ENCODE measurements around the gene DEPDC5. TPM values are rescaled to one million over a fixed set of nuclear protein-coding genes. Genes with fewer than 3 reads are reported as not detected.
"Not testable (repeated sequence)": the region's sequence is repeated elsewhere in the genome, so short reads cannot be mapped to it uniquely, and the experiment has no call there.

The DEPDC5 gene
- polyA plus RNA-seq, 1 donor, result 11.5 TPM

GRCh38 chr22:31815383-31815814 is 61.6 kb downstream of the DEPDC5 start:
- not testable (repeated sequence) for DNase-seq

- no peak for DNase-seq
Measured at GRCh38 chr22:31816750-31817149, 62.9 kb downstream of the DEPDC5 start.

GRCh38 chr22:31818481-31819392 is 64.9 kb downstream of the DEPDC5 start:
- peak; percentile 3 for DNase-seq

DNA sequence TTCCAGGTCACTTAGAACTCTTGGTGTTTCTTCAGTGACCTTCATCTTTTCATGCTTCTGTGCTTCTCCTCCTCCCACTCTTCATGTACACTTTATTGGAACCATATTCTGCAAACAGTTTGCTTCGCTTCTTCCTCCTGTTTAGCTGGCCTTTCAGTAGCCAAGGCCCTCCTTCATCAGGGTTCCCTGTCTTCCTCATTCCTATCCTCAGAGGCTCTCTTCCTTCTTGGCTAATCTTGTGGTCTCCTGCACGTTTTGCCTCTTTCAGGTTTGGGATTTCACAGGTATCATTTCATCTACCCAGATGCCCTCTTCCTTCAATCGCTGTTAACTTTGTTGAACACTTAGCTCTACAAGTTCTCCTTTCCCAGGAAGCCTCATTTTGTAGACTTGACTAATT is 66.8 kb downstream of the DEPDC5 start:
- no peak for DNase-seq

DNA sequence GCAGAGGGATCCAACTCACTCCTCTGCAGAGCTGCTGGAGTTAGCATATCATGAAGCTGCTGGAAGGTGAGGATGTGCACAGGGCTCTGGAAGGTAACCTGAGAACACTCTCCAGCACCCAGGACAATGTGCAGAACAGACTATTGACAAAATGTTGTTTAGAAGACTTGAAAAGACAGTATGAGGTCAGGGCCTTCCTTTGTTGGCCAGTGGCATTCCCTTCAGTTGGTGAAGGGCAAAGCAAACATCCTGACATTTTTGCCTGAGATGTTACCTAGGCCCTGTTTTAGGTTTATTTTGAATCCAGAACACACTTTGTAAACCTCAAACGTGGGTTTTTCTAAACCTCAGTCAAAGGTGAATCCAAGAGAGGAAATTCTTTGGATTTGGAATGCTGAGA is 67.8 kb downstream of the DEPDC5 start:
- DNase-seq, result no peak

DNA sequence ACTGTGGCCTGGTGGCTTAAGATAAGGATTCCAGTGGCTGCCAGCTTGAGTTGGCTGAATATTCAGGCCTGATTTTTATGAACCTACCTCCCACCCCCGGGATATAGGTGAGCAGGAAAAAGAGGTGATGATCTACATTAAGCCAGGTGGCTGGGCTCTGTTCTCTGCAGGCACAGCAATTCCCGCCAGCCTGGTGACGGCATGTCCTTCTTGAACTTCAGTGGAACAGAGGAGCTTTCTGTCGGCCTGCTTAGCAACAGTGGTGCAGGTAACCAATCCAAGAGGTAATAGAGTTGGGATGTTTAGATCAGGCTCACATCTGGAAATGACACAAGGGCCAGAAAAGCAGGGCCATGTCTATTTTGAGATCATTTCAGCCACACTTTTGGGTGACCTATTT is 68.7 kb downstream of the DEPDC5 start:
- no peak for DNase-seq

DNA sequence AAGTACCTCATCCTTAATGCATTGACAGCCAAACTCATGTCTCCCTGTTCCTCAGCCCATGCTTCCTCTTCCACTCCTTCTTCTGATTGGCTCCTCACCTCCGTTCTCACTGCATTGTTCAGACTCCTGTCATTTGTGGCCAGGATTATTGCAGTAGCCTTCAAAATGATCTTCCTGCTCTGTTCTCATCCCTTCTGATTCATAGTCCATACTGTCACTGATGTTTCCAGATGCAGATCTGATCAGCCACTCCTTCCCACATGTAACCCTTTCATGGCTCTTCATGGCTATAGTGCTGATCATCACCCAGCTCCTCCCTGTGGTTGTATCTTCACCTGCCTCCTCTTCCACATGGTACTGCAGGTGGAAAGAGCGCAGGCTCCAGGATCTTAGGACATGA is 71.7 kb downstream of the DEPDC5 start:
- DNase-seq, result no peak

DNA sequence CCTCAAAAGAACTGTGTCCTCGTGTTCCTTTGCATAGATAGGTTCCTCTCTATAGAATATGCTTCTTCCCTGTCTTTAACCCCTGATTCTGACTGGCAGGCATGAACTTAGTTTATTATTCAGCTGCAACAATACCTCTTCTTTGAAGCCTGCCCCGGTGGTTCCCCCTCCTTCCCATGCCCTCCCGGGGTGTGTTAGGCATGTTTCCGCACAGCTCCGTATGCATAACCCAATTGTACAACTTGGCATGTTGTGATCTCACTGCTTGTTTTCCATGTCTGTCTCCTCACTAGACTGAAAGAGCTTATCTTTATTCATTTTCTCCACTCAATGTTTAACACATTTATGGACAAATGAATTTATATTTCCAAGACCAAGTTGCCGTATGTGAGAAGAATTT is 72.6 kb downstream of the DEPDC5 start:
- no peak for DNase-seq

DNA sequence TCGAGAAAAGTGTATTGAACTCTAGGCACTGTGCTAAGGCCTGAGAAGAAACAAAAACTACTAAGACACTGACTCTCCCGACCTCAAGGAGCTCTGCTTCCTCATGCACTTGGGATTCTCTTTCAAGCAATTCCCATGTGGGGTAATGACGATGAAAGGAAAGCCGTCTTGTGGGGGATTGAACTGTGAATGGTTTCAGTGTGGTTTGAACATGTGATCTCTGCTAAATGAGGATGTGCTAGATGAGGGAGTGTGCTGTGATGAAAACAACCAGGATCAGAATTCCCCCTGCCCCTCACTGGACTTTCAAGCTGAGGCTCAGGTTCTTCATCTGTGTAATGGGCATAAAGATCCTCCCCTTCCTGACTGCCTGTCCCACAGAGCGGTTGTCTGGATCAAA is 74.9 kb downstream of the DEPDC5 start:
- DNase-seq, result no peak

DNA sequence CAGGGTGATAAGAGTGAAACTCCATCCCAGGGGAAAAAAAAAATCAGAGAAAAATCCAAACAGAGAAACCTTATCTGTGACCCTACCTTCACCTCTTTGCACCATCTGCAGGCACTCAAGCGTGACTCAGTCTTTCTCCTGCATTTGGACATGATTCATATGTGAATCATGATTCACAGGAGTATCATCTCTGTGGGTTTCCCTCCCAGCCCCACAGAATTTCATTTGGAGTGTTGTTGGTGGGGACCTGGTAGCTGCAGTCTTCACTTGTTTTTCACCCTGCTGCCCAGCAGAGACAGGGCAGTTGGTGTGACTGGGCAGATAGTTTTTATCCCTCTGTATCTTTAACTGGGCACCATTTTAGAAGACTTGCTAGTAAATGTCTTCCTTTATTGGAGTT is 75.7 kb downstream of the DEPDC5 start:
- DNase-seq, result no peak

- DNase-seq, result no peak
Measured at GRCh38 chr22:31830721-31831070, 76.9 kb downstream of the DEPDC5 start.

DNA sequence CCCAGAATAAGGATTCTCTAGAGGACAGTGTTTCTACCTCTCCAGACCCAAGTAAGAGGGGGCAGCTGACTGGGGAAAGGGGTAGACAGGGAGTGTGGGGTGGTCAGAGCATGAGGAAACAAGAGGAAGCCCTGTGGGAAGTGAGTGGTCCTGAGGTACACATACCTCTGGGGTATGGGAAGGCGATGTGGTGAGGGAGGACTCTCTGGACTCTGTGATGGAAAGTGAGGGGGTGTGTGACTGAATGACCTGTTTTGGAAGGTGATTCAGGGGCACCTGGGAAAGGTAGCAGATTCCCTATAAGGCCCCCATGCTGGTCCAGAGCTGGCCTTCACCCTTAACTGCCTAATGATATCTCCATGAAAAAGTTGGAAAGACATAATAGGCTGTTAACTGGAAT is 80.1 kb downstream of the DEPDC5 start:
- no peak for DNase-seq

- DNase-seq, result no peak
Measured at GRCh38 chr22:31836010-31836409, 82.2 kb downstream of the DEPDC5 start.

DNA sequence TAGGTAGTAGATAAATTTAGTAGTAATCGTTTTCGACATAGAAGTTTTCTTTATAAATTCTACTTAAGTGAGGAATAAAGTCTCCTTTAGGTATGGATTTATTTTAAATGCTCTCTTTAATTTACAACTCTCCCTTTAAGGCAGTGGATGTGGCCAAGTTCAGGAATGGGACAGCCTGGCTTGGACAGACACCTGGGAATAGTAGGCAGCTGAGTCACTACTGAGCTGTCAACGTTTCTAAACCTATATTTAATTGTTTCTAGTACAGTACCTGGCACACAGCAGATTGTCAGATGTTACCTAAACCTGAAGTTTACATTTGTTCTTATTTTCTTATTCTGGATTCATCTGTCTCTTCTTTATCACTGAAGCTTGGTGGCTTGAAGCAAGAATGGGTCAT is 85.1 kb downstream of the DEPDC5 start:
- DNase-seq, result no peak

- no peak for DNase-seq
Measured at GRCh38 chr22:31839986-31840385, 86.2 kb downstream of the DEPDC5 start.

DNA sequence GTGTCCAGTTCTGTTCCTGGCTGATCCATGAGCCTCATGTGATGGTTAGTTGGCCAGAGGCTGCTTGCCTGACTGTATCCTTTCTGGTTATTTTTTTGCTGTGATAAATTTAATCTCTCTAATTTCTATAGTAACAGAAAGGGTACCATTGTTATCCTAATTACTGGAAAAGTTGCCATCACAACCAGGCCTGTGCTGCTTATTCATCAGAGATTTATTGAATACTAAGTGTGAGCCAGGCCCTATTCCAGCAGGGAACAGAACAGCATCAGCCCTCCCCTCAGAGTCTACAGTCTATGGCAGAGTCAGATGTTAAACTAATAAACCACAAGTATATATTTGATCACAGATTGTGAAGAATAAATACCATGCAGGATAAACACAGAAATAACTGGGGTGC is 86.8 kb downstream of the DEPDC5 start:
- no peak for DNase-seq

DNA sequence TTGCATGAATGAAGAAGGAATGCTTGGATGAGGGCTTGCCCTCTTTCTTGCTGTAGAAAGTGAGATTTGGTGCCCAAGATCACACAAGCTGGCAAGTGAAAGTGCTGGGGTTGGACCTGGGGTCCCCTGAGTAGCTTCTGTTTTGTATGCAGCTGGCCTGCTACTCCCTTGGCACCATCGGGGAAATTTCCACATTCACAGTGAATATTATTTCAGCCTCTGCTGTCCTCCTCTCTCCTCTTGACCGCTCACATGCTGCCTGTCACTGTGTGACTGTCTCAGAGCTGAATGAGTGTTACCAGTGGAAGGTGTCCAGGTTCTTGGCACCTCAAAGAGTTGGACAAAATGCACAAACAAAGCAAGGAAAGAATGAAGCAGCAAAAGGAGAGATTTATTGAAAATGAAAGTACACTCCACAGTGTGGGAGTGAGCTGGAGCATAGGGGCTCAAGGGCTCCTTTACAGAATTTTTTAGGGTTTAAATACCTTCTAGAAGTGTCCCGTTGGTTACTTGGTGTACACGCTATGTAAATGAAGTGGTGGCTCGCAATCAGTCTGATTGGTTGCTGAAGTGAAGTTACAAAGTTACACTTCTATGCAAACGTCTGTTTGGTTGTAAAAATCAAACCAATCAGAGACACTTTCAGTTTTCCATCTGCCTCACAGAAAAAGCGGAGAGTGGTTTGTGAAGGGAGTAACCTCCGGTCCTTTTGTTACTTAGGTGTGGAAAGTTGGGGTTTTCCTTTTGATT is 87.4 kb downstream of the DEPDC5 start:
- no peak for DNase-seq

DNA sequence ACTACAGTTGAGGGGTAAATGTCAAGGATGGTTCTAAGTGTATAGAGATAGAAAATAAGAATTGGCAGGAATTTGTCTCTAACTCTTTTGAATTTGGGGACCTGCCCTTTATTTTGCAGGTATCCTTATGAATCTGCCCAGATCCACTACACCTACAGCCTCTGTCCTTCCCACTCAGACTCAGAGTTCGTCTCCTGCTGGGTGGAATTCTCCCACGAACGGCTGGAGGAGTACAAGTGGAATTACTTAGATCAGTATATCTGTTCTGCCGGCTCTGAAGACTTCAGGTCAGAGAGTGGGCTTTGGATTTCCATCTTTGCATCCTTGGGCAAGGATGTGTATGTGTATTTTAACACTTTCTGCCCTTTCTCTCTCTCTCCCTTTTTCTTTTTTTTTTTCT is 89.7 kb downstream of the DEPDC5 start:
- no peak for DNase-seq

- no peak for DNase-seq
Measured at GRCh38 chr22:31844941-31845340, 91.1 kb downstream of the DEPDC5 start.

- no peak for DNase-seq
Measured at GRCh38 chr22:31846161-31847115, 92.6 kb downstream of the DEPDC5 start.

GRCh38 chr22:31848411-31848810 is 94.6 kb downstream of the DEPDC5 start:
- DNase-seq, result no peak

DNA sequence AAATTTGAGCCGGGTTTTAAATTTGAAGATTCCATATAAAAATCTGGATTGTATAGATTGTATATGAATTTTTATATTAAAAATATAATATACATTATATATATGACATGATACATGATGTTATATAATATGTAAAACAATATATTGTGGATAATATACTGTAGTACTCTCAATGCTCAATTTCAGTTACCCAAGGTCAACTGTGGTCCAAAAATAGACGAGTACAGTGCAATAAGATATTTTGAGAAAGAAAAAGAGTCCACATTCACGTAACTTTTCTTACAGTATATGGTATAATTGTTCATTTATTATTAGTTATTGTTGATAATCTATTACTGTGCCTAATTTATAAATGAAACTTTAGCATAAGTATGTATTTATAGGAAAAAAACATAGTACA is 96.3 kb downstream of the DEPDC5 start:
- DNase-seq, result no peak

All from hindlimb muscle (tissue), 1 donor.